ENCODE data around the gene KHK. TPM values are rescaled to one million over a fixed set of nuclear protein-coding genes. Genes with fewer than 3 reads are reported as not detected.
A peak's percentile ranks its signal among the peaks of the same experiment; 100 is the strongest.
"Not testable (repeated sequence)": the region's sequence is repeated elsewhere in the genome, so short reads cannot be mapped to it uniquely, and the experiment has no call there.

KHK gene
- total RNA-seq, 1 donor from 2014 or later = 2.6 TPM

- DNase-seq (ENCODE audit: low spot score) = peak; percentile 59
These were observed 9.4 kb downstream of the KHK start for GRCh38 chr2:27095745-27096651.

DNA sequence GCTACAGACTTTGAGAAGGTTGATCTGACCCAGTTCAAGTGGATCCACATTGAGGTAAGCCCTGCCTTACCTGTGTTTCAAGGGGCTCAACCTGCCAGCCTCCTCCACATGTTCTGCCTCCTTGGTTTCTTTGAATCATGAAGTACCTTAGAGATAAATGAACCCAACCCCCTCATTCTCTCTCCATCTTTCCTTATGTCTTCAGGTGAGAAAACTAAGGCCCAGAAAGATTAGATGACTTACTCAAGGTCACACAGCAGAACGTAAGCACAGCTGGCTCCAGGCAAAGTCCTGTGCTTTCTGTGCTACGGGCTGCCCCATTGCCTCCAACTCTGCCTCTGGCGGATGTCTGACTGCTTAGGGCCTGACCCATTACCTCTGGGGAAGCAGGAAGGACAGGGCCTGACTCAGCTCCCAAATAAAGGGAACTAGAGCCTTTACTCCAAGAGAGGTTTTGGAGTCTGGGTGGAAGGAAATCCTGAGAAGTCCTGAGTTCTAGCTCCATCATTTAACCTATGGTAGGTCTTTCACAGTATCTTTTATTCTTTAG is 10.3 kb downstream of the KHK start:
- DNase-seq (ENCODE audit: low spot score) = no peak

- no peak for DNase-seq (ENCODE audit: low spot score)
These were observed 10.8 kb downstream of the KHK start for GRCh38 chr2:27097341-27097740.

- DNase-seq (ENCODE audit: low spot score) = no peak
These were observed 12.9 kb downstream of the KHK start for GRCh38 chr2:27099334-27099955.

DNA sequence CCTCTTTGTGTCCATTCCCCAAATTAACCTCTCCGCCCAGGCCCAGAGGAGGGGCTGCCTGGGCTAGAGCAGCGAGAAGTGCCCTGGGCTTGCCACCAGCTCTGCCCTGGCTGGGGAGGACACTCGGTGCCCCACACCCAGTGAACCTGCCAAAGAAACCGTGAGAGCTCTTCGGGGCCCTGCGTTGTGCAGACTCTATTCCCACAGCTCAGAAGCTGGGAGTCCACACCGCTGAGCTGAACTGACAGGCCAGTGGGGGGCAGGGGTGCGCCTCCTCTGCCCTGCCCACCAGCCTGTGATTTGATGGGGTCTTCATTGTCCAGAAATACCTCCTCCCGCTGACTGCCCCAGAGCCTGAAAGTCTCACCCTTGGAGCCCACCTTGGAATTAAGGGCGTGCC is 13.5 kb downstream of the KHK start:
- no peak for DNase-seq (ENCODE audit: low spot score)

DNA sequence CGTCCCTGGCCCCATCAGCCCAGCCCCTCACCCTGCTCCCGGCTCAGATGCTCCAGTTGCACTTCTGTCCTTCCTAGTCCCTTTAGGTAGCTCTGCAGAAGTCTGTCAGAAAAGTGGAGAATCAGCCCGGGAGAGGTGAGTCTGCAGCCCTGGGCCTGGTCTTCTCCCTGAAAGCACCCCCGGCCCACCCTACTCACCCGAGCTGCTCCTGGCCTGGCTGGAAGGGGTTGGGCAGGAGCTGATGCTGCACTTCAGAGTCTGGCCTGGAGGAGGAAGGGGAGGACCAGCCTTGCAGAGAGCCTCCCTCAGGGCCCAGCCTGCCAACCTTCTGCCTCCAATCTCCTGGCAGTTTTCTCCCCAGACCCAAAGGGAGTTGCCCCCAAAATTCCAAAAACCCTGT is 15.8 kb downstream of the KHK start:
- DNase-seq (ENCODE audit: low spot score) = no peak

DNA sequence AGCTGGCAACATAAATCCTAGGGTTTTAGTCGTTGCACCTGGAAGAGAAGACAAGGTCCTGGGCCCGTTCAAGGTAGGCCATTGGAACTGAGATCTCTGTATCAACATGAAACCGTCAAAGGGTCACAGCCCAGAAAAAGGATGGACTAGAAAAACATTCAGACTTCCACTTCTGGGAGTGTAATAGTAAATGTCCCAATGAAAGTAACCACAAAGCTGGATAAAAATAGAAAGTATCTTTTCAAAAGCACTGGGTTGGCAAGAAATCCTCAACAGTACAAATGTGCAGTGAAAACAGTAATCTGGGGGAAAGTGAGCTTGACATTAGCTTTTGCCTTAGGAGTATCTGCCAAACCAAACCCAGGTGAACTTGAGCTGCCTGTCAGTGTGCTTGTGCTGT is 19.4 kb downstream of the KHK start:
- no peak for DNase-seq (ENCODE audit: low spot score)

GRCh38 chr2:27108221-27108620 is 21.6 kb downstream of the KHK start:
- DNase-seq (ENCODE audit: low spot score) = no peak

DNA sequence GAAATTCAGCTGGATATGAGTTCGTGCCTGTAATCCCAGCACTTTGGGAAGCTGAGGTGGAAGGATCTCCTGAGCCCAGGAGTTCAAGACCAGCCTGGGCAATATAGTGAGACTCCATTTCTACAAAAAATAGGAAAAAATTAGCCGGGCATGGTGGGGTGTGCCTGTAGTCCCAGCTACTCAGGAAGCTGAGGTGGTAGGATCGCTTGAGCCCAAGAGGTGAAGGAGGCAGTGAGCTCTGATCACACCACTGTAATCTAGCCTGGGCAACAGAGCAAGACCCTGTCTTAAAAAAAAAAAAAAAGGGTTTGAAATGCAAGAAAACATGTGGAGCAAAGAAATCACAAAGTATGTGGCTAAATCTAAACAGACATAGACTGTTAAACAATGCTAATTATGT is 22.5 kb downstream of the KHK start:
- no peak for DNase-seq (ENCODE audit: low spot score)

DNA sequence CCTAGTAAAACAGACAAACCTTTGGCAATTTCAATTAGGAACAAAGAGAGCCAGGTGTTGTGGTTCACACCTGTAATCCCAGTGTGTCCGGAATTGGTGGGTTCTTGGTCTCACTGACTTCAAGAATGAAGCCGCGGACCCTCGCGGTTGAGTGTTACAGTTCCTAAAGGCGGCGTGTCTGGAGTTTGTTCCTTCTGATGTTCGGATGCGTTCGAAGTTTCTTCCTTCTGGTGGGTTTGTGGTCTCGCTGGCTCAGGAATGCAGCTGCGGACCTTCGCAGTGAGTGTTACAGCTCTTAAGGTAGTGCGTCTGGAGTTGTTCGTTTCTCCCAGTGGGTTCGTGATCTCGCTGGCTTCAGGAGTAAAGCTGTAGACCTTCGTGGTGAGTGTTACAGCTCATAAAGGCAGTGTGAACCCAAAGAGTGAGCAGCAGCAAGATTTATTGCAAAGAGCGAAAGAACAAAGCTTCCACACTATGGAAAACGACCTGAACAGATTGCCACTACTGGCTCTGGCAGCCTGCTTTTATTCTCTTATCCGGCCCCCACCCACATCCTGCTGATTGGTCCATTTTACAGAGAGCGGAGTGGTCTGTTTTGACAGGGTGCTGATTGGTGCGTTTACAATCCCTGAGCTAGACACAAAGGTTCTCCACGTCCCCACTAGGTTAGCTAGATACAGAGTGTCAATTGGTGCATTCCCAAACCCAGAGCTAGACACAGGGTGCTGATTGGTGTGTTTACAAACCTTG is 24.2 kb downstream of the KHK start:
- not testable (repeated sequence) for DNase-seq (ENCODE audit: low spot score)

DNA sequence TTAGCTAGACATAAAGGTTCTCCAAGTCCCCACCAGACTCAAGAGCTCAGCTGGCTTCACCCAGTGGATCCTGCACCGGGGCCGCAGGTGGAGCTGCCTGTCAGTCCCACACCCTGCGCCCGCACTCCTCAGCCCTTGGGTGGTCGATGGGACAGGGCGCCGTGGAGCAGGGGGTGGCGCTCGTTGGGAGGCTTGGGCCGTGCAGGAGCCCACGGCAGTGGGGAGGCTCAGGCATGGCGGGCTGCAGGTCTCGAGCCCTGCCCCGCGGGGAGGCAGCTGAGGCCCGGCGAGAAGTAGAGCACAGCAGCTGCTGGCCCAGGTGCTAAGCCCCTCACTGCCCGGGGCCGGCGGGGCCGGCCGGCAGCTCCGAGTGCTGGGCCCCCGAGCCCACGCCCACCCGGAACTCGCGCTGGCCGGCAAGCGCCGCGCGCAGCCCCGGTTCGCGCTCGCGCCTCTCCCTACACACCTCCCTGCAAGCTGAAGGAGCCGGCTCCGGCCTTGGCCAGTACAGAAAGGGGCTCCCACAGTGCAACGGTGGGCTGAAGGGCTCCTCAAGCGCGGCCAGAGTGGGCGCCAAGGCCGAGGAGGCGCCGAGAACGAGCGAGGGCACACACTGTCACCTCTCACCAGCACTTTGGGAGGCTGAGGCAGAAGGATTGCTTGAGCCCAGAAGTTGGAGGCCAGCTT is 25.0 kb downstream of the KHK start:
- DNase-seq (ENCODE audit: low spot score) = not testable (repeated sequence)

DNA sequence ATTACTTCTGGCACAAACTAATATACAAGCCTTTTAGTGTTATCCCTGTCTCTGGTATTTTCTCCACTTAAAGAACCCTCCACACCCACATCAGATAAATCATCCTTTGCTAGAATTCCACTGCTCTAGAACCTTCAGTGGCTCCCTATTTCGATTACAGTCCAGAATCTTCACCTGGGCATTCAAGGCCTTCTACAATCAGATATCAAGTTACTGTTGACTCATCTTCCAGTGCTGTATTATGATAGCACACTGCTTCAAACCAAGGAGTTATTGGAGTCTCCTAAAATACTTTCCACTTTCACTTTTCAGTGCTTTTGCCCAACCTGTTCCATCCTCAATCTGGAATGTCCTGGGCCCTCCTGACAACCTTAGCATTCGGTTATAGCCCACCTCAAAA is 28.9 kb downstream of the KHK start:
- DNase-seq (ENCODE audit: low spot score) = no peak

GRCh38 chr2:27117995-27118524 is 31.5 kb downstream of the KHK start:
- DNase-seq (ENCODE audit: low spot score) = no peak

GRCh38 chr2:27118525-27119329 is 32.2 kb downstream of the KHK start, which contains the start of gene CGREF1:
TSS of gene CGREF1 (minus strand) at chr2:27119128. CDS start at chr2:27104366, 14,762 bp downstream.
- no peak for DNase-seq (ENCODE audit: low spot score)

DNA sequence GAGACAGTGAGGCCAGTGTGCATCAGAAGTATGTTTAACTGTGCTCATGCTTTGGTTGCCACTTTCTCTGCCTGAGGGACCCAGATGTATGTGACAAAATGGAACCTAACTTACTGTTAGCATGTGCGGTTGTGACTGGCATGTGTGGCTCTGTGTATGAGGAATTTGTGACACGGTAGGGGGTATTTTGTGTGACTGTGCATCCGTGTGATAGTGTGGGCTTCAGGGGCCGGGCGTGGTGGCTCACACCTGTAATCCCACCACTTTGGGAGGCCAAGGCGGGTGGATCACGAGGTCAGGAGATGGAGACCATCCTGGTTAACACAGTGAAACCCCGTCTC is 32.7 kb downstream of the KHK start:
- DNase-seq (ENCODE audit: low spot score) = not testable (repeated sequence)

DNA sequence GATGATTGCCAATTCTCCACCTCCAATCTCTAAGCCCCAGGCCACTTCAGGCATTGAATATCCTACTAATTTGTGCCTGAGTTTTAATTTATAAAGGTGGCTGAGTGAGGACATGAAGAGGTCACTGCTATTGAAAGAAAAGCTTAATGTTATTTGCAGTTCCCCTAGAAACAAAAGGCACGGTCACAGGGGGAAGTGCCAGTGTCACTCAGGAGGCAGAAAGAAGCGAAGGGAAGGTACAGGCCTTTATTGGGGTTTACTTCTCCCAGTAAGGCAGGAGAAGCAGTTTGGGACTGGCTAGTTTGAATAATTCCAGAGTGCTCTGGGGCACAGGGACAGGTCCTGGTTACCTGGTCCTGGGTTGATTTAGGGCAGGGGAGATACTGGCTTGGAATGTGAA is 35.3 kb downstream of the KHK start:
- DNase-seq (ENCODE audit: low spot score) = no peak

GRCh38 chr2:27122791-27123190 is 36.2 kb downstream of the KHK start:
- no peak for DNase-seq (ENCODE audit: low spot score)

DNA sequence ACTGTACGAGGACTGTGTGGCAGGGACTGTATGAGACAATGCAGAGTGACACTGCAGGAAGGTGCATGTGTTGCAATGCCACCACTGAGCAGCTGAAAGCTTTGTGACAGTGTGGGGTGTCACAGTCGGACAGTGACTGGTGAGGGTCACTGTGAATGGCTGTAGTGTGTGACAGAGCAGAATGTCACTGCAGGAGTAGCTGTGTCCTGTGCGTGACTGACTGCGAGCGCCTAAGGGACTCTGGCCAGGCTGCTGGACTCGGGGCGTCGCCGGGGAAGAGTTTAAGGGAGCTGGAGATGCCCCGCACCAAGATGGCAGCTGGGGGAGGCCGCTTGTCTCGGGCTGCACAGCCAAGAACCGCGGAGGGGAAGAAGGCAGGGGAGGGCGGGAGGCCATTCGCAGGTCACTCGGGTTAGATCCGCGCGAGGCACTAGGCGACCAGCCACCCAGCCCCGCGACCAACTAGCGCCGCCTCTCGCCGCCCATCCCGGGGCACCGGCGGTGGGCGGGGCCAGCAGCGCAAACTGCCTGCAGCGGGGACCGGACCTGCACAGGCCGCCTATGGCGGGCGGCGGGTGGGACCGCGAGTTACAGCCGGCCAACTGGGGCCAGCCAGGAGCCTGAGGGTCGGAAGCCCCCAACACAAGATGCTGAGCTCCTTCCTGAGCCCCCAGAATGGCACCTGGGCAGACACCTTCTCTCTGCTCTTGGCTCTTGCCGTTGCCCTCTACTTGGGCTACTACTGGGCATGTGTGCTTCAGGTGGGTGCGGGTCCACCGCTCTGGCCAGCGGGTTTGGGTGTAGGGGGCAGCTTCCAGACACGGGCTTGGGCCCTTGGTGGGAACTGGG is 37.0 kb downstream of the KHK start, which contains the start of gene ABHD1:
Gene ABHD1 (plus strand): TSS at position 514 of the 849 bp plus-strand sequence. CDS start 134 bp downstream, at position 648.
- peak; percentile 62 for DNase-seq (ENCODE audit: low spot score)

- no peak for DNase-seq (ENCODE audit: low spot score)
These were observed 38.5 kb downstream of the KHK start for GRCh38 chr2:27125104-27125503.
